GM21515 (cell line): Measurements from ENCODE around the gene RASGRP4.
"Not testable (repeated sequence)": the region's sequence is repeated elsewhere in the genome, so short reads cannot be mapped to it uniquely, and the experiment has no call there.

Experiments
- ATAC-seq: cut with Tn5 transposase; IDR thresholded peaks from one replicate; pipeline ENCODE4 v1.9.1; 2021; ENCODE audit not compliant: unreplicated experiment

RASGRP4 gene

GRCh38 chr19:38375098-38375493, 50.9 kb downstream of the RASGRP4 start:
- no peak for ATAC-seq

- peak; percentile 88 for ATAC-seq
Observed at GRCh38 chr19:38374332-38375097, 51.5 kb downstream of the RASGRP4 start, which contains the start of gene PSMD8. Gene PSMD8, plus strand, starts transcription at chr19:38374571. Its CDS starts 31 bp downstream, at chr19:38374602.

GRCh38 chr19:38373907-38374331, 52.1 kb downstream of the RASGRP4 start:
- no peak for ATAC-seq

GRCh38 chr19:38371081-38371480, 54.9 kb downstream of the RASGRP4 start:
- no peak for ATAC-seq

GRCh38 chr19:38370299-38370698, 55.7 kb downstream of the RASGRP4 start:
- no peak for ATAC-seq

GRCh38 chr19:38369584-38369983, 56.4 kb downstream of the RASGRP4 start:
- ATAC-seq: no peak

- ATAC-seq: no peak
Observed at GRCh38 chr19:38367041-38367440, 59.0 kb downstream of the RASGRP4 start.

GRCh38 chr19:38362946-38363688, 62.9 kb downstream of the RASGRP4 start:
- ATAC-seq: not testable (repeated sequence)

- ATAC-seq: no peak
Observed at GRCh38 chr19:38362076-38362945, 63.7 kb downstream of the RASGRP4 start.

GRCh38 chr19:38361633-38362075, 64.4 kb downstream of the RASGRP4 start:
- no peak for ATAC-seq

- no peak for ATAC-seq
Observed at GRCh38 chr19:38360839-38361631, 65.0 kb downstream of the RASGRP4 start.

- ATAC-seq: no peak
Observed at GRCh38 chr19:38360351-38360750, 65.7 kb downstream of the RASGRP4 start.

GRCh38 chr19:38359242-38360021, 66.6 kb downstream of the RASGRP4 start:
- no peak for ATAC-seq
